GM18873 (cell line): ENCODE results near the gene RAB20.
"Not testable (repeated sequence)": the region's sequence is repeated elsewhere in the genome, so short reads cannot be mapped to it uniquely, and the experiment has no call there.

Experiments
- ATAC-seq: cut with Tn5 transposase; IDR thresholded peaks from one replicate; pipeline ENCODE4 v1.9.1; 2021; ENCODE audit warnings: mild to moderate bottlenecking, moderate library complexity, moderate number of reproducible peaks; ENCODE audit not compliant: unreplicated experiment, low FRiP score

The RAB20 gene

GRCh38 chr13:110576070-110576394 is 14.5 kb upstream of the RAB20 start:
- no peak for ATAC-seq

- ATAC-seq = peak; percentile 75
Observed at GRCh38 chr13:110575322-110576069, 14.0 kb upstream of the RAB20 start.

- no peak for ATAC-seq
Observed at GRCh38 chr13:110574161-110574560, 12.6 kb upstream of the RAB20 start.

- ATAC-seq = peak; percentile 78
Observed at GRCh38 chr13:110572778-110573118, 11.2 kb upstream of the RAB20 start.

GRCh38 chr13:110571896-110572777 is 10.6 kb upstream of the RAB20 start:
- ATAC-seq = no peak

GRCh38 chr13:110570886-110571285 is 9.4 kb upstream of the RAB20 start:
- ATAC-seq = no peak

- not testable (repeated sequence) for ATAC-seq
Observed at GRCh38 chr13:110569962-110570361, 8.4 kb upstream of the RAB20 start.

GRCh38 chr13:110568612-110569011 is 7.1 kb upstream of the RAB20 start:
- ATAC-seq = no peak

GRCh38 chr13:110566171-110566570 is 4.6 kb upstream of the RAB20 start:
- no peak for ATAC-seq

GRCh38 chr13:110565296-110565695 is 3.8 kb upstream of the RAB20 start:
- no peak for ATAC-seq

- ATAC-seq = no peak
Observed at GRCh38 chr13:110564472-110564985, 3.0 kb upstream of the RAB20 start.

GRCh38 chr13:110563463-110563774 is 1.9 kb upstream of the RAB20 start:
- no peak for ATAC-seq

- ATAC-seq = no peak
Observed at GRCh38 chr13:110562696-110563462, 1.4 kb upstream of the RAB20 start.

- no peak for ATAC-seq
Observed at GRCh38 chr13:110562036-110562597, 595 bp upstream of the RAB20 start.

- ATAC-seq = peak; percentile 13
Observed at GRCh38 chr13:110560601-110561343, 750 bp downstream of the RAB20 start.

GRCh38 chr13:110559986-110560385 is 1.5 kb downstream of the RAB20 start:
- ATAC-seq = no peak

- ATAC-seq = no peak
Observed at GRCh38 chr13:110559429-110559943, 2.0 kb downstream of the RAB20 start.

GRCh38 chr13:110557610-110558305 is 3.8 kb downstream of the RAB20 start:
- no peak for ATAC-seq

- ATAC-seq = no peak
Observed at GRCh38 chr13:110557082-110557481, 4.4 kb downstream of the RAB20 start.
